Measurements from ENCODE around the gene LRRC8B.

DNA sequence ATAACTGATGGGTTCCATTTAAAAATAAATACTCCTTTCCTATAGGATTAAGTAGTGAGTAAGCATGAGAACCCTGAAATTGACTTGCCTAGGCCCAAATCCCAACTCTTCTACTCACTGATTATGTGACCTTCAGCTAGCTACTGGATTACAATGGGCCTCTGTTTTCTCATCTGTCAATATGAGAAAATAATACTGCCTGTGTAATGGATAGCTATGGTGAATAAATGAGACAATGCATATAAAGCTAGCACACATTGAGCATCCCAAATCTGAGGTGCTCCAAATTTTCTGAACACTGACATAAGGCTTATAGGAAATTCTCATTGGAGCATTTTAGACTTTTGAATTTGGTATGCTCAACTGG, 103.0 kb downstream of the LRRC8B start:
- TF ChIP-seq, protein P1, sequence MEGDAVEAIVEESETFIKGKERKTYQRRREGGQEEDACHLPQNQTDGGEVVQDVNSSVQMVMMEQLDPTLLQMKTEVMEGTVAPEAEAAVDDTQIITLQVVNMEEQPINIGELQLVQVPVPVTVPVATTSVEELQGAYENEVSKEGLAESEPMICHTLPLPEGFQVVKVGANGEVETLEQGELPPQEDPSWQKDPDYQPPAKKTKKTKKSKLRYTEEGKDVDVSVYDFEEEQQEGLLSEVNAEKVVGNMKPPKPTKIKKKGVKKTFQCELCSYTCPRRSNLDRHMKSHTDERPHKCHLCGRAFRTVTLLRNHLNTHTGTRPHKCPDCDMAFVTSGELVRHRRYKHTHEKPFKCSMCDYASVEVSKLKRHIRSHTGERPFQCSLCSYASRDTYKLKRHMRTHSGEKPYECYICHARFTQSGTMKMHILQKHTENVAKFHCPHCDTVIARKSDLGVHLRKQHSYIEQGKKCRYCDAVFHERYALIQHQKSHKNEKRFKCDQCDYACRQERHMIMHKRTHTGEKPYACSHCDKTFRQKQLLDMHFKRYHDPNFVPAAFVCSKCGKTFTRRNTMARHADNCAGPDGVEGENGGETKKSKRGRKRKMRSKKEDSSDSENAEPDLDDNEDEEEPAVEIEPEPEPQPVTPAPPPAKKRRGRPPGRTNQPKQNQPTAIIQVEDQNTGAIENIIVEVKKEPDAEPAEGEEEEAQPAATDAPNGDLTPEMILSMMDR (conservative IDR thresholded peaks at IDR 0.05; ENCODE audit: low read length): no peak
- no peak for TF ChIP-seq EZH2phosphoT487 (IDR thresholded peaks at IDR 0.05; ENCODE audit: borderline replicate concordance)

Measured in Loucy (cell line).